ENCODE measurements around the gene TPO. TPM values are rescaled to one million over a fixed set of nuclear protein-coding genes. Genes with fewer than 3 reads are reported as not detected.
A peak's percentile ranks its signal among the peaks of the same experiment; 100 is the strongest.
"Not testable (repeated sequence)": the region's sequence is repeated elsewhere in the genome, so short reads cannot be mapped to it uniquely, and the experiment has no call there.

The TPO gene
- total RNA-seq, 1 experiment from 2014 or later: 0.41 TPM

DNA sequence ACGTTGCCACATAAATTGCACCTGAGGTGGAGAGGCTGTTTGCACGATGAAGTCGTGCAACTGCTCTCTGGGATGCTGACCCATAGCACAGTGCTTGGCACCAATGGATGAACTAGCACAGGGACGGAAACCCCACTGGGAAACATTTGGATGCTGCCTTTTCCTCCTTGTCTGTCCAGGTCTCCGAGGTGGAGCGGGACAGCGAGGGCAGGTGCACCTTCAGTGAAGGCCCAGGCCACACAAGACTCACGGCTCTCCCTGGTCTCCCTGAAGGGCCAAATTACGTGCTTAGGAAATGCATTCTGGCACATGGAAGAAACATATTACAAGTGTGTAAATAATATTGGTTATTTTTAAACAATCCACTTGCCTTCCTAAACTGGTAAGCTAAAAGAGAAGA is 70.3 kb downstream of the TPO start:
- DNase-seq (ENCODE audit: low spot score): no peak

DNA sequence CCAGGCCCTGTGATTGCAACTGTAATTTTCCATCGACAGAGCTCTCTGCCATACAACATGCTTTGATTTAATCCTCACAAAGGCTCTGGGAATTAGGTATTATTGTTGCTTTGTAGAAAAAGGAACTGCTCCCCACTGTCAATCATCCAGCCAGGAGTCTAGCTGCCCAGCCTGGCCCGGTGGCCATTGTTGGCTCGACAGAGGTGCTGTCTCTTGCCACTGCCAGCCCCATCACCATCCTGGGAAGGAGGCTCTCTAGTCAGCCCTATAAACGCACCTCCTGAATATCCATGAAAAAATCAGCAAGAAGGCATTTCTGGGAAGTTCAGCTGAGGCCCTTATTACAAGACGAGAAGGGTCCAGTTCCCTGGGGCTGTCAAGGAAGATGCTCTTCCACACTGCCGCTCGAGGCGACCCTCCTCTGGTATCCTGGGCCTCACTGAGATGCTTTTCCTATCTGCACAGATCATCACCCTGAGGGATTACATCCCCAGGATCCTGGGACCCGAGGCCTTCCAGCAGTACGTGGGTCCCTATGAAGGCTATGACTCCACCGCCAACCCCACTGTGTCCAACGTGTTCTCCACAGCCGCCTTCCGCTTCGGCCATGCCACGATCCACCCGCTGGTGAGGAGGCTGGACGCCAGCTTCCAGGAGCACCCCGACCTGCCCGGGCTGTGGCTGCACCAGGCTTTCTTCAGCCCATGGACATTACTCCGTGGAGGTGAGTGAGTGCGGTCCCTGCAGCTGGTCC is 71.0 kb downstream of the TPO start:
- no peak for DNase-seq (ENCODE audit: low spot score)

- no peak for DNase-seq (ENCODE audit: low spot score)
Measured at GRCh38 chr2:1486670-1487069, 73.4 kb downstream of the TPO start.

GRCh38 chr2:1487758-1488157 is 74.5 kb downstream of the TPO start:
- no peak for DNase-seq (ENCODE audit: low spot score)

DNA sequence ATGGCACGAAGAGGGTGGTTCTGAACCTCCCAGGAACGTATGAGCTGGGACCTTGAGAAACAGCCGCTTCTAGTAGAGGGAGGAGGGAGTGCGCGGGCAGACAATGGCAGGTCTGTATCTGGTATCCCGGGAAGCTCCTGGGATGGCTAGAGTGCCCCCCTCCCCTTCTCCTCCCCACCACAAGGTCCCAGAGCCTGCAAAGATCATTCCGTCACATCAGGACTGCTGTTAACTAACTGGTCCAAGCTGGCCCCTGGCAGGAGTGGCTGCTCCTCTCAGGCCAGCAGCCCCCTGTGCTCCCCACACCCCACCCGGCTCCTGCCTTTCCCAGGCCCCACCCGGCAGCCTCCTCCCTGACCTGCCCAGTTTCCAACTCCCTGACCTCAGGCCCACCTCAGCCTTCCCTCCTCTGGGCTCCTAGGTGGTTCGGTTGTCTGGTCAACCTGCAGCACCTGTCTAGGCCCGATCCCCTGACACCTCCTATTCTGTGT is 75.0 kb downstream of the TPO start:
- DNase-seq (ENCODE audit: low spot score): peak; percentile 79

- DNase-seq (ENCODE audit: low spot score): no peak
Measured at GRCh38 chr2:1488851-1489250, 75.6 kb downstream of the TPO start.

- no peak for DNase-seq (ENCODE audit: low spot score)
Measured at GRCh38 chr2:1489486-1489885, 76.2 kb downstream of the TPO start.

DNA sequence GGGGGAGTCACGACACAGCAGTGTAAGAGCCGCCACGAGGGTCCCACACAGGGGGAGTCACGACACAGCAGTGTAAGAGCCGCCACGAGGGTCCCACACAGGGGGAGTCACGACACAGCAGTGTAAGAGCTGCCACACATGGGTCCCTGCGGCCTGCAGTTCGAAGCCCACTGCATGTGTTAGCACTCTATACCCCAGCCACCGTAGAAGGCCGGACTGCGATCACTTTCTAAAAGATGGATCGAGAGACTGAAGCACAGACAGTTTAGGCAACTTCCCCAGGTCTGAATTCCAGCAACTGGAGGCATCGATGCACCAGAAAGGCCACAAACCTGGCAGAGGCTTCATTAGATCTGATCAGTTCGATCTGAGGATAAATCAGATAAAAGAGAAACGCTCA is 77.1 kb downstream of the TPO start:
- not testable (repeated sequence) for DNase-seq (ENCODE audit: low spot score)

GRCh38 chr2:1491751-1492150 is 78.5 kb downstream of the TPO start:
- no peak for DNase-seq (ENCODE audit: low spot score)

DNA sequence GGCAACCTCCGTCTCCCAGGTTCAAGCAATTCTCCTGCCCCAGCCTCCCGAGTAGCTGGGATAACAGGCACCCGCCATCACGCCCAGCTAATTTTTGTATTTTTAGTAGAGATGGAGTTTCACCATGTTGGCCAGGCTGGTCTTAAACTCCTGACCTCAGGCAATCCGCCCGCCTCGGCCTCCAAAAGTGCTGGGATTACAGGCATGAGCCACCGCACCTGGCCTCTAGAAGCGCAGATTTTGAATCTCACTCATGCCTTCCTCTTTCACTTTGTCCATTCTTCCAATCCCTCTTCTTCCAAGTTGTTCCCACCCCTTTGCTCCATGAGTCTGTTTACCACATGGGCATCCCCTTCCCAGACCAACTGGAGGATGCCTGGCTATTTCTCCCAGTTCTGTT is 79.0 kb downstream of the TPO start:
- not testable (repeated sequence) for DNase-seq (ENCODE audit: low spot score)

- DNase-seq (ENCODE audit: low spot score): peak; percentile 30
Measured at GRCh38 chr2:1492711-1493430, 79.6 kb downstream of the TPO start.

- DNase-seq (ENCODE audit: low spot score): peak; percentile 98
Measured at GRCh38 chr2:1493431-1494126, 80.3 kb downstream of the TPO start.

DNA sequence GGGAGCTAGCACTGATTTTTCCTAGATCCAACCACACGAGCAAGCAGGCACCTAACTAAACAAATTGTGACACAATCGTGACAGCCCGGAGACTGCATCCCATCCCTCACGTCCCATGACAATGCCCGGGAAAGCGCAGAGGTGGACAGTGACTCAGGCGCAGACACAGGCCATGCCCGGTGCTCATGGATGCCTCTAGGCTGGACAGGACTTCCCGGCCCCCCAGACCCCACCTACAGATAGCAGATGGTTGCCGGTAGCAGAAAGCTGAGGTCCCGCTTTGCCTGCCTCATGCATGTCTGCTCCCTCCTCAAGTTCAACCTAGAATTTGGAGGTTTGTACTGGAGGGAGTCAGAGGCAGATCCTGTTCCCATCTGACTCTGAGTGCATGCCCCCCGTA is 81.0 kb downstream of the TPO start:
- peak; percentile 72 for DNase-seq (ENCODE audit: low spot score)

GRCh38 chr2:1494906-1495305 is 81.6 kb downstream of the TPO start:
- DNase-seq (ENCODE audit: low spot score): no peak

DNA sequence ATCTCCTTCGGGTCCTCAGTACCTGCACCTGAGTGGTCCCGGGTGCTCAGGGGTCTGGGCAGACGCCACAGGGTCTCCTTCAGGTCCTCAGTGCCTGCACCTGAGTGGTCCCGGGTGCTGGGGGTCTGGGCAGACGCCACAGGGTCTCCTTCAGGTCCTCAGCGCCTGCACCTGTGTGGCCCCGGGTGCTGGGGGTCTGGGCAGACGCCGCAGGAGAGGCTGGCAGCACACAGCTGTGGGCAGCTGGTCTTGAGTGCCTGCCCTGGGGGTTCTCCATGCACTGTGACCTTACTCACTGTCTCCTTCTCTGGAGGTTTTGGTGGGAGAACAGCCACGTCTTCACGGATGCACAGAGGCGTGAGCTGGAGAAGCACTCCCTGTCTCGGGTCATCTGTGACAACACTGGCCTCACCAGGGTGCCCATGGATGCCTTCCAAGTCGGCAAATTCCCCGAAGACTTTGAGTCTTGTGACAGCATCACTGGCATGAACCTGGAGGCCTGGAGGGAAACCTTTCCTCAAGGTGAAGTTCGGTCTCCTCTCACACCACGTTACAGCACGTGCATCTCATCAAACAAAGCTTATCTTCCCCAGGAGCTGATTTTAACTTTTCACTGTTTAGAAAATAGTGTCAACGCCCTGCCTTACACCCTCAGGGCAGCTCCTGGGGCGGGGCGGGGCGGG is 82.6 kb downstream of the TPO start:
- peak; percentile 16 for DNase-seq (ENCODE audit: low spot score)

DNA sequence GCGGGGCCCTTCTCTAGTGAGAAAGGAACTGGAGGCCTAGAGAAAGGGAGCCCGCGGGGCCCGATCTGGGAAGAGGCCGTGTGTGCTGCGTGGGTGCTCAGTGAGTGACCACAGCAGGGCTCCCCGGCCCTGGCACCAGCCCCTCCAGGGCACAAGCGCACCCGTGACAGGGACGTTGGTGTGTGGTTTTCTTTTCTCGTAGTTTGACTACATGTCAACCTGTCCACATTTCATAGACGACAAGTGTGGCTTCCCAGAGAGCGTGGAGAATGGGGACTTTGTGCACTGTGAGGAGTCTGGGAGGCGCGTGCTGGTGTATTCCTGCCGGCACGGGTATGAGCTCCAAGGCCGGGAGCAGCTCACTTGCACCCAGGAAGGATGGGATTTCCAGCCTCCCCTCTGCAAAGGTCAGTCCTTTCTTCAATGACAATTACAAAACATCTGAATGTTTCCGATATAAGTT is 83.1 kb downstream of the TPO start:
- no peak for DNase-seq (ENCODE audit: low spot score)

- no peak for DNase-seq (ENCODE audit: low spot score)
Measured at GRCh38 chr2:1497122-1497611, 83.9 kb downstream of the TPO start.

- DNase-seq (ENCODE audit: low spot score): no peak
Measured at GRCh38 chr2:1498176-1498575, 84.9 kb downstream of the TPO start.

DNA sequence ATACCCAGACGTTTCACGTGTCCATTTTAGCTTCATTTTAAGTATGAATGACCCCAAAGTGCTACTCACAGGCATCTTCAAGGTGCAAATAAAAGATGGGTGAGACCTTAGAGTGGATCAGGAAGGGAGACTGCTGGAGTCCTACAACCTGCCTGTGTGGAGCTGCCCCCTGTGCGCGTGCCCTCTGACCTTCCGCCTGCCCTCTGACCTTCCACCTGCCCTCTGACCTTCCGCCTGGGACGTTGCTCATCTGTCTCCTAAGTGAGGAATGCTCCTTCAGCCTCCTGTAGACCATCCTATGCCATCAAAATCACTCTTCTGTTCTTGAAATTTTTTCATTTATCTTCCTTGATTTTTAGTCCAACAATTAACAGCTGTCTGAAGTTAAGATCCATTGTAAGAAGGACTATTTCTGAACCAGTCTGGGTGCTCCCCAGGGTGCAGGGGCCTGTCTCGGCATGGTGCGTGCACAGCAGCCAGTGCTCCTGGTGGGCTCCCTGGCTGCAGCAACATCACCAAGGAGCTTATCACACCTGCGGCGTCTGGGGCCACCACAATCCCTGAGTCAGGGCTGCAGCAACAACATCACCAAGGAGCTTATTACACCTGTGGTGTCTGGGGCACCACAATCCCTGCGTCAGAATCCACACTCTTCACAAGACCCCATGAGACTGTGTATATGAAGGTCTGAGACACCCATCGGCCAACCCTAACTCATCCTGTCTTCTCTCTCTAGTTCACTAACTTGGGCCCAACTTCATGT is 86.0 kb downstream of the TPO start:
- no peak for DNase-seq (ENCODE audit: low spot score)

GRCh38 chr2:1501038-1501851 is 88.0 kb downstream of the TPO start:
- DNase-seq (ENCODE audit: low spot score): no peak
